HepG2 (cell line): ENCODE results near the gene FBXL13. TPM values are rescaled to one million over a fixed set of nuclear protein-coding genes. Genes with fewer than 3 reads are reported as not detected.

Experiments
- ADNP ChIP-seq: sonication (generic); formaldehyde crosslinking; IDR thresholded peaks from 2 replicates; pipeline ENCODE4 v1.4.0; 2020; ENCODE audit warnings: missing genetic modification reagents
- ATF7-NPFF ChIP-seq: sonication (generic); formaldehyde crosslinking; IDR thresholded peaks from 2 replicates; pipeline ENCODE4 v1.8.1; 2023; ENCODE audit warnings: mild to moderate bottlenecking, low read depth, missing genetic modification reagents, moderate library complexity
- ERF ChIP-seq: IDR thresholded peaks from 2 replicates; pipeline ENCODE4 v1.6.1; 2018; ENCODE audit warnings: missing biosample characterization, missing genetic modification reagents
- HOXA3 ChIP-seq: sonication (generic); formaldehyde crosslinking; IDR thresholded peaks from 2 replicates; pipeline ENCODE4 v1.5.0; 2020; ENCODE audit warnings: missing genetic modification reagents
- JDP2 ChIP-seq: sonication (generic); formaldehyde crosslinking; IDR thresholded peaks from 2 replicates; pipeline ENCODE4 v1.8.1; 2022; ENCODE audit warnings: missing genetic modification reagents, borderline replicate concordance
- MBNL3 ChIP-seq: fragments of 250-450 bp; sonication (Bioruptor Pico); conservative IDR thresholded peaks from 2 replicates; pipeline ENCODE4 v1.8.0; 2022; ENCODE audit warnings: mild to moderate bottlenecking, inconsistent platforms
- NCOR1 ChIP-seq: fragments of 200-600 bp; sonication (generic); IDR thresholded peaks from 2 replicates; pipeline ENCODE4 v1.7.0; 2017; ENCODE audit warnings: antibody characterized with exemption, low read length, borderline replicate concordance
- NKX3-1 ChIP-seq: sonication (generic); formaldehyde crosslinking; IDR thresholded peaks from 2 replicates; pipeline ENCODE4 v1.5.0; 2020; ENCODE audit warnings: missing genetic modification reagents
- SIN3A ChIP-seq: IDR thresholded peaks from 2 replicates; pipeline ENCODE4 v1.6.1; 2011; ENCODE audit warnings: low read depth, mild to moderate bottlenecking, control low read depth, low read length, borderline replicate concordance
- SYNCRIP ChIP-seq: fragments of 200-400 bp; formaldehyde crosslinking; IDR thresholded peaks from 2 replicates; pipeline ENCODE4 v1.6.1; 2018; ENCODE audit warnings: mild to moderate bottlenecking, low read depth, low read length; ENCODE audit not compliant: insufficient read depth
- YY1 ChIP-seq: IDR thresholded peaks from 2 replicates; pipeline ENCODE4 v1.6.1; 2011; ENCODE audit warnings: low read length, low read depth, moderate library complexity, mild to moderate bottlenecking; ENCODE audit not compliant: insufficient read depth, insufficient replicate concordance
- ZNF343 ChIP-seq: sonication (generic); formaldehyde crosslinking; IDR thresholded peaks from 2 replicates; pipeline ENCODE4 v1.4.0; 2020; ENCODE audit warnings: mild to moderate bottlenecking, missing genetic modification reagents
- ZNF441 ChIP-seq: sonication (generic); formaldehyde crosslinking; IDR thresholded peaks from 2 replicates; pipeline ENCODE4 v1.7.0; 2021; ENCODE audit warnings: missing genetic modification reagents, borderline replicate concordance
- ZNF75D ChIP-seq: sonication (generic); formaldehyde crosslinking; IDR thresholded peaks from 2 replicates; pipeline ENCODE4 v1.8.1; 2023; ENCODE audit warnings: missing genetic modification reagents, mild to moderate bottlenecking, borderline replicate concordance
- ZNF891 ChIP-seq: sonication (generic); formaldehyde crosslinking; IDR thresholded peaks from 2 replicates; pipeline ENCODE4 v1.5.0; 2020; ENCODE audit warnings: mild to moderate bottlenecking, missing genetic modification reagents
- polyA plus RNA-seq, 8 experiments: library from polyadenylated mRNA; depleted of rRNA in 3 of 8; stranded (reverse) in 7 of 8; unstranded in 1 of 8; fragments of >200 nt; fragmentation: Illumina TruSeq in 4 of 8; extraction: Trizol in 4 of 8; gene quantifications; 2 replicates each; pipeline versions ENCODE4 v1.2.1 to v1.2.3, GENCODE V29; 2011 to 2016; ENCODE audit warnings: low read depth in 4 of 8, missing spikeins in 1 of 8, mixed read lengths in 1 of 8; ENCODE audit not compliant: insufficient read depth in 1 of 8
- total RNA-seq, 5 experiments: library from RNA; depleted of rRNA; stranded (reverse); fragments of >200 nt; fragmentation: Illumina TruSeq; extraction: Trizol; gene quantifications; 2 replicates each; pipeline ENCODE4 v1.2.3, GENCODE V29; 2016; ENCODE audit warnings: low read depth in 1 of 5
- TF ChIP-seq, protein P1 (sequence below): sonication (generic); formaldehyde crosslinking; IDR thresholded peaks from 2 replicates; pipeline ENCODE4 v1.5.0; 2020; ENCODE audit warnings: mild to moderate bottlenecking, missing genetic modification reagents, borderline replicate concordance
- TF ChIP-seq, protein P2 (sequence below): sonication (generic); formaldehyde crosslinking; IDR thresholded peaks from 2 replicates; pipeline ENCODE4 v1.5.0; 2020; ENCODE audit warnings: missing genetic modification reagents, mild to moderate bottlenecking, borderline replicate concordance
- TF ChIP-seq, protein P3 (sequence below), 2 experiments: IDR thresholded peaks; 2 replicates each; pipeline ENCODE4 v1.6.1; 2011 to 2012; ENCODE audit warnings: low read length in 2 of 2, borderline replicate concordance in 1 of 2, low read depth in 1 of 2, mild to moderate bottlenecking in 1 of 2, moderate library complexity in 1 of 2
- TF ChIP-seq, protein P4 (sequence below): sonication (generic); formaldehyde crosslinking; IDR thresholded peaks from 2 replicates; pipeline ENCODE4 v1.5.0; 2020; ENCODE audit warnings: missing genetic modification reagents

FBXL13 gene
- total and polyA plus RNA-seq, 2 of the 13 experiments (the other 11 are each of a cell fraction or from before 2014, with no cell fraction given): 0.24 to 0.77 TPM

DNA sequence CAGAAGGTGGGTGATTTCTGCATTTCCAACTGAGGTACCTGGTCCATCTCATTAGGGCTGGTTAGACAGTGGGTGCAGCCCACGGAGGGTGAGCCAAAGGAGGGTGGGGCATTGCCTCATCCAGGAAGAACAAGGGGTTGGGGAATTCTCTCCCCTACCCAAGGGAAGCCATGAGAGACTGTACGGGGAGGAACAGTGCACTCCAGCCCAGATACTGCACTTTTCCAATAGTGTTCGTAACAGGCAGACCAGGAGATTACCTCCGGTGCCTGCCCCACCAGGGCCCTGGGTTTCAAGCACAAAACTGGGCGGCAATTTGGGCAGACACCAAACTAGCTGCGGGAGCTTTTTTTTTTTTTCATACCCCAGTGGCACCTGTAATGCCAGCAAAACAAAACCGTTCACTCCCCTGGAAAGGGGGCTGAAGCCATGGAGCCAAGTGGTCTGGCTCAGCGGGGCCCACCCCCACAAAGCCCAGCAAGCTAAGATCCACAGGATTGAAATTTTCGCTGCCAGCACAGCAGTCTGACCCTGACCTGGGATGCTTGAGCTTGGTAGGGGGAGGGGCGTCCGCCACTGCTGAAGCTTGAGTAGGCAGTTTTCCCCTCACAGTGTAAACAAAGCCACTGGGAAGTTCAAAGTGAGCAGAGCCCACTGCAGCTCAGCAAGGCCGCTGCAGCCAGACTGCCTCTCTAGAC is 31.6 kb upstream of the FBXL13 start (continued):
- TF ChIP-seq SIN3A (no peak), ZNF343 (CRISPR knock-in tag) (no peak), ADNP (CRISPR knock-in tag) (no peak), YY1 (peak; percentile 22), ZNF891 (CRISPR knock-in tag) (no peak), ZNF75D (CRISPR knock-in tag) (no peak), ERF (CRISPR knock-in tag) (peak; percentile 71; the same call in 1 of the 2 replicates), NKX3-1 (no peak), ZNF441 (no peak), JDP2 (CRISPR knock-in tag) (no peak), SYNCRIP (no peak), NCOR1 (no peak; the same call in 1 of the 2 replicates), ATF7-NPFF (CRISPR knock-in tag) (no peak), MBNL3 (no peak), HOXA3 (CRISPR knock-in tag) (peak; percentile 79)
- TF ChIP-seq, protein P1, sequence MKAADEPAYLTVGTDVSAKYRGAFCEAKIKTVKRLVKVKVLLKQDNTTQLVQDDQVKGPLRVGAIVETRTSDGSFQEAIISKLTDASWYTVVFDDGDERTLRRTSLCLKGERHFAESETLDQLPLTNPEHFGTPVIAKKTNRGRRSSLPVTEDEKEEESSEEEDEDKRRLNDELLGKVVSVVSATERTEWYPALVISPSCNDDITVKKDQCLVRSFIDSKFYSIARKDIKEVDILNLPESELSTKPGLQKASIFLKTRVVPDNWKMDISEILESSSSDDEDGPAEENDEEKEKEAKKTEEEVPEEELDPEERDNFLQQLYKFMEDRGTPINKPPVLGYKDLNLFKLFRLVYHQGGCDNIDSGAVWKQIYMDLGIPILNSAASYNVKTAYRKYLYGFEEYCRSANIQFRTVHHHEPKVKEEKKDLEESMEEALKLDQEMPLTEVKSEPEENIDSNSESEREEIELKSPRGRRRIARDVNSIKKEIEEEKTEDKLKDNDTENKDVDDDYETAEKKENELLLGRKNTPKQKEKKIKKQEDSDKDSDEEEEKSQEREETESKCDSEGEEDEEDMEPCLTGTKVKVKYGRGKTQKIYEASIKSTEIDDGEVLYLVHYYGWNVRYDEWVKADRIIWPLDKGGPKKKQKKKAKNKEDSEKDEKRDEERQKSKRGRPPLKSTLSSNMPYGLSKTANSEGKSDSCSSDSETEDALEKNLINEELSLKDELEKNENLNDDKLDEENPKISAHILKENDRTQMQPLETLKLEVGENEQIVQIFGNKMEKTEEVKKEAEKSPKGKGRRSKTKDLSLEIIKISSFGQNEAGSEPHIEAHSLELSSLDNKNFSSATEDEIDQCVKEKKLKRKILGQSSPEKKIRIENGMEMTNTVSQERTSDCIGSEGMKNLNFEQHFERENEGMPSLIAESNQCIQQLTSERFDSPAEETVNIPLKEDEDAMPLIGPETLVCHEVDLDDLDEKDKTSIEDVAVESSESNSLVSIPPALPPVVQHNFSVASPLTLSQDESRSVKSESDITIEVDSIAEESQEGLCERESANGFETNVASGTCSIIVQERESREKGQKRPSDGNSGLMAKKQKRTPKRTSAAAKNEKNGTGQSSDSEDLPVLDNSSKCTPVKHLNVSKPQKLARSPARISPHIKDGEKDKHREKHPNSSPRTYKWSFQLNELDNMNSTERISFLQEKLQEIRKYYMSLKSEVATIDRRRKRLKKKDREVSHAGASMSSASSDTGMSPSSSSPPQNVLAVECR (CRISPR knock-in tag): peak; percentile 50; the same call in 1 of the 2 replicates
- TF ChIP-seq, protein P2, sequence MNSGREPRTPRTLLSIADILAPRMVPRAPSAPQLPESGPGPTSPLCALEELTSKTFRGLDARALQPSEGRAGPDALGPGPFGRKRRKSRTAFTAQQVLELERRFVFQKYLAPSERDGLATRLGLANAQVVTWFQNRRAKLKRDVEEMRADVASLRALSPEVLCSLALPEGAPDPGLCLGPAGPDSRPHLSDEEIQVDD (CRISPR knock-in tag): no peak
- TF ChIP-seq, protein P3, sequence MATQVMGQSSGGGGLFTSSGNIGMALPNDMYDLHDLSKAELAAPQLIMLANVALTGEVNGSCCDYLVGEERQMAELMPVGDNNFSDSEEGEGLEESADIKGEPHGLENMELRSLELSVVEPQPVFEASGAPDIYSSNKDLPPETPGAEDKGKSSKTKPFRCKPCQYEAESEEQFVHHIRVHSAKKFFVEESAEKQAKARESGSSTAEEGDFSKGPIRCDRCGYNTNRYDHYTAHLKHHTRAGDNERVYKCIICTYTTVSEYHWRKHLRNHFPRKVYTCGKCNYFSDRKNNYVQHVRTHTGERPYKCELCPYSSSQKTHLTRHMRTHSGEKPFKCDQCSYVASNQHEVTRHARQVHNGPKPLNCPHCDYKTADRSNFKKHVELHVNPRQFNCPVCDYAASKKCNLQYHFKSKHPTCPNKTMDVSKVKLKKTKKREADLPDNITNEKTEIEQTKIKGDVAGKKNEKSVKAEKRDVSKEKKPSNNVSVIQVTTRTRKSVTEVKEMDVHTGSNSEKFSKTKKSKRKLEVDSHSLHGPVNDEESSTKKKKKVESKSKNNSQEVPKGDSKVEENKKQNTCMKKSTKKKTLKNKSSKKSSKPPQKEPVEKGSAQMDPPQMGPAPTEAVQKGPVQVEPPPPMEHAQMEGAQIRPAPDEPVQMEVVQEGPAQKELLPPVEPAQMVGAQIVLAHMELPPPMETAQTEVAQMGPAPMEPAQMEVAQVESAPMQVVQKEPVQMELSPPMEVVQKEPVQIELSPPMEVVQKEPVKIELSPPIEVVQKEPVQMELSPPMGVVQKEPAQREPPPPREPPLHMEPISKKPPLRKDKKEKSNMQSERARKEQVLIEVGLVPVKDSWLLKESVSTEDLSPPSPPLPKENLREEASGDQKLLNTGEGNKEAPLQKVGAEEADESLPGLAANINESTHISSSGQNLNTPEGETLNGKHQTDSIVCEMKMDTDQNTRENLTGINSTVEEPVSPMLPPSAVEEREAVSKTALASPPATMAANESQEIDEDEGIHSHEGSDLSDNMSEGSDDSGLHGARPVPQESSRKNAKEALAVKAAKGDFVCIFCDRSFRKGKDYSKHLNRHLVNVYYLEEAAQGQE (IDR thresholded peaks at IDR 0.05; ENCODE audit: borderline replicate concordance in 1 of 2, low read depth in 1 of 2, low read length in 2 of 2): no peak
- TF ChIP-seq, protein P4, sequence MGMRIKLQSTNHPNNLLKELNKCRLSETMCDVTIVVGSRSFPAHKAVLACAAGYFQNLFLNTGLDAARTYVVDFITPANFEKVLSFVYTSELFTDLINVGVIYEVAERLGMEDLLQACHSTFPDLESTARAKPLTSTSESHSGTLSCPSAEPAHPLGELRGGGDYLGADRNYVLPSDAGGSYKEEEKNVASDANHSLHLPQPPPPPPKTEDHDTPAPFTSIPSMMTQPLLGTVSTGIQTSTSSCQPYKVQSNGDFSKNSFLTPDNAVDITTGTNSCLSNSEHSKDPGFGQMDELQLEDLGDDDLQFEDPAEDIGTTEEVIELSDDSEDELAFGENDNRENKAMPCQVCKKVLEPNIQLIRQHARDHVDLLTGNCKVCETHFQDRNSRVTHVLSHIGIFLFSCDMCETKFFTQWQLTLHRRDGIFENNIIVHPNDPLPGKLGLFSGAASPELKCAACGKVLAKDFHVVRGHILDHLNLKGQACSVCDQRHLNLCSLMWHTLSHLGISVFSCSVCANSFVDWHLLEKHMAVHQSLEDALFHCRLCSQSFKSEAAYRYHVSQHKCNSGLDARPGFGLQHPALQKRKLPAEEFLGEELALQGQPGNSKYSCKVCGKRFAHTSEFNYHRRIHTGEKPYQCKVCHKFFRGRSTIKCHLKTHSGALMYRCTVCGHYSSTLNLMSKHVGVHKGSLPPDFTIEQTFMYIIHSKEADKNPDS (CRISPR knock-in tag): no peak
